ENCODE data around the gene KRTAP22-2.

The KRTAP22-2 gene

GRCh38 chr21:30590297-30590696, at the start of gene KRTAP22-2:
KRTAP22-2 (minus strand) TSS chr21:30590397.
- no peak for DNase-seq

GRCh38 chr21:30638686-30639085, 48.5 kb upstream of the KRTAP22-2 start:
- no peak for DNase-seq

- DNase-seq, result no peak
Observed at GRCh38 chr21:30634906-30635305, 44.7 kb upstream of the KRTAP22-2 start, which contains the start of gene KRTAP20-2. KRTAP20-2 (plus strand) TSS chr21:30635206; CDS start chr21:30635264, 58 bp downstream.

- DNase-seq, result no peak
Observed at GRCh38 chr21:30629200-30629599, 39.0 kb upstream of the KRTAP22-2 start.

- no peak for DNase-seq
Observed at GRCh38 chr21:30628109-30628508, 37.9 kb upstream of the KRTAP22-2 start.

GRCh38 chr21:30625449-30626165, 35.4 kb upstream of the KRTAP22-2 start:
- no peak for DNase-seq

- no peak for DNase-seq
Observed at GRCh38 chr21:30623362-30623761, 33.2 kb upstream of the KRTAP22-2 start.

- no peak for DNase-seq
Observed at GRCh38 chr21:30620522-30620921, 30.3 kb upstream of the KRTAP22-2 start, which contains the start of gene KRTAP20-4. KRTAP20-4 (plus strand) TSS chr21:30620627.

- DNase-seq, result no peak
Observed at GRCh38 chr21:30620080-30620479, 29.9 kb upstream of the KRTAP22-2 start.

- DNase-seq, result no peak
Observed at GRCh38 chr21:30616125-30616524, 25.9 kb upstream of the KRTAP22-2 start, which contains the start of gene KRTAP20-1. KRTAP20-1 (plus strand) TSS chr21:30616425; CDS start chr21:30616455, 30 bp downstream.

GRCh38 chr21:30615199-30615598, 25.0 kb upstream of the KRTAP22-2 start:
- DNase-seq, result no peak

- no peak for DNase-seq
Observed at GRCh38 chr21:30613836-30614235, 23.6 kb upstream of the KRTAP22-2 start, which contains the start of gene KRTAP6-1. KRTAP6-1 (minus strand) TSS chr21:30613930; CDS start chr21:30613904, 26 bp downstream.

GRCh38 chr21:30612132-30612531, 21.9 kb upstream of the KRTAP22-2 start:
- no peak for DNase-seq

GRCh38 chr21:30605968-30606367, 15.8 kb upstream of the KRTAP22-2 start:
- no peak for DNase-seq

GRCh38 chr21:30600787-30601186, 10.6 kb upstream of the KRTAP22-2 start, which contains the start of gene KRTAP22-1:
KRTAP22-1 (plus strand) TSS chr21:30601087.
- no peak for DNase-seq

- DNase-seq, result no peak
Observed at GRCh38 chr21:30598802-30599201, 8.6 kb upstream of the KRTAP22-2 start, which contains the start of gene KRTAP6-2. KRTAP6-2 (minus strand) TSS chr21:30598902; CDS start chr21:30598874, 28 bp downstream.

- DNase-seq, result no peak
Observed at GRCh38 chr21:30592140-30592539, 1.9 kb upstream of the KRTAP22-2 start, which contains the start of gene KRTAP6-3. KRTAP6-3 (plus strand) TSS chr21:30592440; CDS start chr21:30592446, 6 bp downstream.

GRCh38 chr21:30582870-30583269, 7.3 kb downstream of the KRTAP22-2 start:
- DNase-seq, result no peak

- no peak for DNase-seq
Observed at GRCh38 chr21:30580132-30580531, 10.1 kb downstream of the KRTAP22-2 start.

GRCh38 chr21:30579346-30579745, 10.9 kb downstream of the KRTAP22-2 start:
- DNase-seq, result no peak

GRCh38 chr21:30577766-30578165, 12.4 kb downstream of the KRTAP22-2 start:
- no peak for DNase-seq

- no peak for DNase-seq
Observed at GRCh38 chr21:30567617-30568016, 22.6 kb downstream of the KRTAP22-2 start.

- no peak for DNase-seq
Observed at GRCh38 chr21:30563630-30564029, 26.6 kb downstream of the KRTAP22-2 start.

GRCh38 chr21:30563072-30563471, 27.1 kb downstream of the KRTAP22-2 start:
- no peak for DNase-seq
